NCI-H526 (cell line): Measurements from ENCODE around the gene EPB41L4B.
"Not testable (repeated sequence)": the region's sequence is repeated elsewhere in the genome, so short reads cannot be mapped to it uniquely, and the experiment has no call there.

ENCODE experiments used
- DNase-seq, 2 experiments: peaks; one replicate each; lab custom pipeline; 2025; lab: John Stamatoyannopoulos, UW

EPB41L4B gene

GRCh38 chr9:109297899-109298298 is 23.0 kb downstream of the EPB41L4B start:
- no peak for DNase-seq

- DNase-seq: no peak
Measured at GRCh38 chr9:109295221-109296130, 25.4 kb downstream of the EPB41L4B start.

- DNase-seq: no peak
Measured at GRCh38 chr9:109290385-109290784, 30.5 kb downstream of the EPB41L4B start.

- DNase-seq: no peak
Measured at GRCh38 chr9:109289931-109290330, 30.9 kb downstream of the EPB41L4B start.

- DNase-seq: no peak
Measured at GRCh38 chr9:109289186-109289585, 31.7 kb downstream of the EPB41L4B start.

GRCh38 chr9:109286981-109287380 is 33.9 kb downstream of the EPB41L4B start:
- DNase-seq: no peak

GRCh38 chr9:109286571-109286977 is 34.3 kb downstream of the EPB41L4B start:
- no peak for DNase-seq

- not testable (repeated sequence) for DNase-seq
Measured at GRCh38 chr9:109283672-109284071, 37.2 kb downstream of the EPB41L4B start.

- no peak for DNase-seq
Measured at GRCh38 chr9:109283012-109283411, 37.8 kb downstream of the EPB41L4B start.

GRCh38 chr9:109282302-109282701 is 38.6 kb downstream of the EPB41L4B start:
- no peak for DNase-seq

- DNase-seq: no peak
Measured at GRCh38 chr9:109281518-109281917, 39.3 kb downstream of the EPB41L4B start.

- DNase-seq: no peak
Measured at GRCh38 chr9:109278848-109279247, 42.0 kb downstream of the EPB41L4B start.

GRCh38 chr9:109278216-109278615 is 42.6 kb downstream of the EPB41L4B start:
- DNase-seq: no peak

- DNase-seq: no peak
Measured at GRCh38 chr9:109277451-109277850, 43.4 kb downstream of the EPB41L4B start.

GRCh38 chr9:109276469-109277440 is 44.1 kb downstream of the EPB41L4B start:
- no peak for DNase-seq

GRCh38 chr9:109274884-109275730 is 45.8 kb downstream of the EPB41L4B start:
- DNase-seq: peak in 1 of 2 experiments; percentile 45

- DNase-seq: no peak
Measured at GRCh38 chr9:109273869-109274268, 47.0 kb downstream of the EPB41L4B start.

- DNase-seq: no peak
Measured at GRCh38 chr9:109272745-109273144, 48.1 kb downstream of the EPB41L4B start.

GRCh38 chr9:109272045-109272444 is 48.8 kb downstream of the EPB41L4B start:
- no peak for DNase-seq

GRCh38 chr9:109270971-109271925 is 49.6 kb downstream of the EPB41L4B start:
- DNase-seq: peak; percentile 73 to 77
